GM12875 (cell line): ENCODE data around the gene ATP11A.

Source experiments
- H3K4me3 ChIP-seq: one replicate; pipeline ENCODE4 v1.5.1; 2011; ENCODE audit warnings: low read depth, low read length, control low read depth
- CTCF ChIP-seq: IDR thresholded peaks from 2 replicates; pipeline ENCODE4 v1.5.1; 2011; ENCODE audit warnings: low read depth, mild to moderate bottlenecking, control low read depth, inconsistent platforms, low read length, moderate library complexity, borderline replicate concordance; ENCODE audit not compliant: insufficient read depth

Gene ATP11A

GRCh38 chr13:112900691-112901091 lies 210.9 kb downstream of the ATP11A start:
- no peak overlapping the region for H3K4me3 ChIP-seq
- no peak for TF ChIP-seq CTCF

GRCh38 chr13:112902101-112902651 lies 212.3 kb downstream of the ATP11A start:
- no peak for TF ChIP-seq CTCF
- no peak overlapping the region for H3K4me3 ChIP-seq

GRCh38 chr13:112902669-112903068 lies 212.8 kb downstream of the ATP11A start:
- no peak for TF ChIP-seq CTCF
- no peak overlapping the region for H3K4me3 ChIP-seq

- TF ChIP-seq CTCF, result no peak
- H3K4me3 ChIP-seq, result no peak overlapping the region
Observed at GRCh38 chr13:112903071-112903577, 213.3 kb downstream of the ATP11A start.

- no peak for TF ChIP-seq CTCF
- no peak overlapping the region for H3K4me3 ChIP-seq
Observed at GRCh38 chr13:112903606-112904195, 213.9 kb downstream of the ATP11A start.

GRCh38 chr13:112904436-112904960 lies 214.7 kb downstream of the ATP11A start:
- no peak for TF ChIP-seq CTCF
- no peak overlapping the region for H3K4me3 ChIP-seq

GRCh38 chr13:112905086-112905485 lies 215.2 kb downstream of the ATP11A start:
- no peak overlapping the region for H3K4me3 ChIP-seq
- no peak for TF ChIP-seq CTCF
